GM19438 (cell line): ENCODE data around the gene KCP.

Experiments
- ATAC-seq: cut with Tn5 transposase; IDR thresholded peaks from one replicate; pipeline ENCODE4 v1.9.1; 2021; ENCODE audit warnings: low read depth; ENCODE audit not compliant: unreplicated experiment

The KCP gene

GRCh38 chr7:128843938-128844621, 66.4 kb downstream of the KCP start:
- no peak for ATAC-seq

DNA sequence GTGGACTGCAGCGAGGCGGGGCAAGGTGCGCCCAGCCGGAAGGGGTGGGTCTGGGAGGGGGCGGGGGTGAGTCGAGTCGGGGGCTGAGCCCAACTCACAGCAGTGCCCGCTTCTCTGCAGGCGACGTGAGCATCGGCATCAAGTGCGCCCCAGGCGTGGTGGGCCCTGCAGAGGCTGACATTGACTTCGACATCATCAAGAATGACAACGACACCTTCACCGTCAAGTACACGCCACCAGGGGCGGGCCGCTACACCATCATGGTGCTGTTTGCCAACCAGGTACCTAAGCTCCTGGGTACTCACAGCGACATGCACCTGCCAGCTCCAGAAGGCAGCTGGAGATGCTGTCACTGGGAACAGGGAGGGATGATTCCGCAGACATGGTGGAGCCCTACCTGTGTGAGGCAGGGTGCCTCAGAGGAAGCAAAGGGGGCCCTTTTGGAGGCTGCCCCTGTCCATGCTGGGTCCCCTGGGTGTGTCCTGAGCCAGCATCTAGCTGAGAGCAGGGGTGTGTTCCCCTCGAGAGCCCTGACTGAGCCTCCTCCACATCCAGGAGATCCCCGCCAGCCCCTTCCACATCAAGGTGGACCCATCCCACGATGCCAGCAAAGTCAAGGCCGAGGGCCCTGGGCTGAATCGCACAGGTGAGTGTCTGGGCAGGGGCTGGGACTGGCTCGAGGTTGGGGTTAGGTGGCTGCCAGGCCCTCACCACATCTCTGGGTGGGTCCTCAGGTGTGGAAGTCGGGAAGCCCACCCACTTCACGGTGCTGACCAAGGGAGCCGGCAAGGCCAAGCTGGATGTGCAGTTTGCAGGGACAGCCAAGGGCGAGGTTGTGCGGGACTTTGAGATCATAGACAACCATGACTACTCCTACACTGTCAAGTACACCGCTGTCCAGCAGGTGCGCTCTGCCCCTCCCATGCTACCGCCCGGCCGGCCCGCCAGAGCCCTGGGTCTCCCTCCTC, 67.6 kb downstream of the KCP start:
- ATAC-seq, result no peak

GRCh38 chr7:128841921-128842673, 68.4 kb downstream of the KCP start:
- no peak for ATAC-seq

DNA sequence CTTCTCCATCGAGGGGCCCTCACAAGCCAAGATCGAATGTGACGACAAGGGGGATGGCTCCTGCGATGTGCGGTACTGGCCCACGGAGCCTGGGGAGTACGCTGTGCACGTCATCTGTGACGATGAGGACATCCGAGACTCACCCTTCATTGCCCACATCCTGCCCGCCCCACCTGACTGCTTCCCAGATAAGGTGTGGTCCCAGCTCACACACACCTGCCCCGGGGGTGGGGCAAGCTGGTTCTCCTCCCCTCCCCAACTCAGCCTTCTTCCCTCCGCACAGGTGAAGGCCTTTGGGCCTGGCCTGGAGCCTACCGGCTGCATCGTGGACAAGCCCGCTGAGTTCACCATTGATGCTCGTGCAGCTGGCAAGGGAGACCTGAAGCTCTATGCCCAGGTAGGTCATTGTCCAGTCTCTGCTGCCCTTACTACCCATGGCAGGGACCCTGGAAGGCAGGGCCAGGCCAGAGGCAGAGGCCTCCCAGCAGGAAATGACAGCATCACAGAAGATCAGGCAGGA, 69.3 kb downstream of the KCP start:
- ATAC-seq, result no peak

- no peak for ATAC-seq
These were observed 70.0 kb downstream of the KCP start for GRCh38 chr7:128840326-128841170.

- no peak for ATAC-seq
These were observed 70.7 kb downstream of the KCP start for GRCh38 chr7:128839751-128840177.

GRCh38 chr7:128838981-128839731, 71.4 kb downstream of the KCP start:
- no peak for ATAC-seq

DNA sequence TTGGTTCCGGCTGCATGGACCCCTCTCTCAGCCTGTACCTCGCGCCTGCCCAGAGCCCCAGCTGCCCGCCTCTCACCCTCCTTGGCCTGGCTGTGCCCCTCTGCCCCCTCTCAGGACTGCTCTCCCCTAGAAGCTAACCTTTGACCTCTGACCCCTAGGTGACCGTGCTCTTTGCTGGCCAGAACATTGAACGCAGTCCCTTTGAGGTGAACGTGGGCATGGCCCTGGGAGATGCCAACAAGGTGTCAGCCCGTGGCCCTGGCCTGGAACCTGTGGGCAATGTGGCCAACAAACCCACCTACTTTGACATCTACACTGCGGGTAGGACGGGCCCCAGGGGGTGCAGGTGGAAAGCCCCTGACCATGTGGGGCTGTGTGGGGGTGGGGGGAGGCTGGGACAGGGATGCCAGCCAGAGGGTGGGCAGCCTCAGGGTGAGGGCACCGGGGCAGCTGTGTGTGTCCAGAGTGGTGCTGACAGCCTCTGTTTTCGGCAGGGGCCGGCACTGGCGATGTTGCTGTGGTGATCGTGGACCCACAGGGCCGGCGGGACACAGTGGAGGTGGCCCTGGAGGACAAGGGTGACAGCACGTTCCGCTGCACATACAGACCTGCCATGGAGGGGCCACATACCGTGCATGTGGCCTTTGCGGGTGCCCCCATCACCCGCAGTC, 72.3 kb downstream of the KCP start:
- no peak for ATAC-seq

DNA sequence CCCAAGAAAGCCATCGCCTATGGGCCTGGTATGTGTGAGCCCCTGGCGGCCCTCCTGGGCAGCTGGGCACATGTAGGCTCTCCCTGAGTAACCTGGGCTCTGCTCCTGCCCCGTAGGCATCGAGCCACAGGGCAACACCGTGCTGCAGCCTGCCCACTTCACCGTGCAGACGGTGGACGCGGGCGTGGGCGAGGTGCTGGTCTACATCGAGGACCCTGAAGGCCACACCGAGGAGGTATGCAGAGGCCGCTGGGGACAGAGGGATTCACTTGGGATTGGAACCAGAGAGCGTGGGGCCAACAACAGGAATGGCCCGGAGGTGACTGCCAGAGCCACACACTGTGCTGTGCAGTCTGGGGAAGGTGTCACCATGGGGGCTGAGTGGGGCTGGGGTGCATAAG, 73.0 kb downstream of the KCP start:
- ATAC-seq, result no peak

GRCh38 chr7:128836729-128837348, 73.7 kb downstream of the KCP start:
- no peak for ATAC-seq

DNA sequence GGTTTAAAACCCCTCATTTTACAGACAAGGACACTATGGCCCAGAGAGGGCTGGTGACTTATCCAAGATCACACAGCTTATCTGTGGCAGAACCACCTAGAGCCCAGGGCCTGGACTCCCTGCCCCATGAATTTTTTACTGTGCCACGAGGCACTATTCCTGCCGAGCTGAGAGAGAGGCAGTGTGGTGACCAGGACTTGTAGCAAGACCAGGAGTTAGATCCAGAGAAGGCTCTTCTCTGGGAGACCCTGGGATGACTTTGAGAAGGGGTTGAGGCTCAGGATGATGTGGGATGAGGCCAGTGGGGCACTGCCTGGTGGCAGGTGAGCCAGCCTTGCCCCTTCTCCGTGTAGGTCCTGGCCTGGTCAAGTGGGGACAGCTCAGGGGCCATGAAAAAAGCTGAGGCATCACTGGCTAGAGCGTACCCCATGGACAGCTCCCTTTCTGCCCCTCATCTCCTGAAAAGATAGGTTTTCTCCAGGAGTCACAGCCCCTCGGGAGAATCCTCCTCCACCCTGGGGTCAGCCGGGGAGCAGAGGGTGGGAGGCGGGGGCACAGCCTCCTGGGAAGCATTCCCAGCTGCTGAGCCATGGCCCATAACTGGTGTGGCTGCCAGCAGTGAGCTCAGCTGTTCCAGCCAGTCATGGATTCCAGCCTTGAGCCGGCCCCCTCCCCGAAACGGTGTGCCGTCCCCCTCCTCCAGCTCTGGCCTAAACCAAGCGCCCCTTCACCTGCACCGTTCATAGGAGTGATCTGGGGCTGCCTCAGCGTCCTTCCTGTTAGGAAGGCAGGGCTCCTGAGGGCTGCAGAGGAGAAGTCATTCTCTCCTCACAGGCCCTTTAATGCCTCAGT, 74.5 kb downstream of the KCP start:
- ATAC-seq, result no peak

DNA sequence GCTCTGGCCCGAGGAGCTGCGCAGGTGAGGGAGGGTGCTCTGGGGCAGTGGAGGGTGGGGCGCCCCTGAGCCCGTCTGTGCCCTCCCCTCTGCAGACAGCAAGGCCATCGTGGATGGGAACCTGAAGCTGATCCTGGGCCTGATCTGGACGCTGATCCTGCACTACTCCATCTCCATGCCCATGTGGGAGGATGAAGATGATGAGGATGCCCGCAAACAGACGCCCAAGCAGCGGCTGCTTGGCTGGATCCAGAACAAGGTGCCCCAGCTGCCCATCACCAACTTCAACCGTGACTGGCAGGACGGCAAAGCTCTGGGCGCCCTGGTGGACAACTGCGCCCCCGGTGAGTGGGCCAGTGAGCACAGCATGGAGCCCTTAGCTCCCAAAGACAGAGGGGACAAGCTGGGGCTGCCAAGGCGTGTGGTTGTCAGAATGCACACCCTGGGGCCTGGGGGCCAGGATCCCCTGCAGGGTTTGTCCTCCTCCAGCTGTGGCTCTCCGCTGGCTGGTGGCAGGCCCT, 75.2 kb downstream of the KCP start:
- no peak for ATAC-seq

DNA sequence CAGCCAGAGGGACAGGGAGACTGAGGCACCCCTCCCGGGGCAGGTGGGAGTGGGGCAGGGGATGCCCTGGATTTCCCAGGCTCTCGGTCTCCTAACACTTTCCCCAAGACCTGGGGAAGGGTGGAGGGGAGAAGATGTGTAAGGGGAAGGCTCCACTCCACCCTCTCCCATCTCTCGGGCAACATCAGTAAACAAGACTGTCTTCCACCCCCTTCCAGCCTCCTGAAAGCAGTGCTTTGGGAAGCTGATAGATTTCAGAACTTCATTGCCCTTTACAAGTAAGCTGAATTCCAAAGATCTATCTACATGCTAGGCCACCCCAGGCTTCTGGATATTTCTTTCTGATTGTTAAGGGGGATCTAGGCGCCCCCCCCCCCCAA, 76.6 kb downstream of the KCP start:
- no peak for ATAC-seq

GRCh38 chr7:128833148-128833945, 77.2 kb downstream of the KCP start:
- no peak for ATAC-seq

GRCh38 chr7:128832880-128833147, 77.7 kb downstream of the KCP start:
- no peak for ATAC-seq

GRCh38 chr7:128831994-128832879, 78.3 kb downstream of the KCP start:
- ATAC-seq, result no peak
